Hepatocyte (in vitro differentiated cells): ENCODE results near the gene GCC1. TPM values are rescaled to one million over a fixed set of nuclear protein-coding genes. Genes with fewer than 3 reads are reported as not detected.

ENCODE experiments used
- DNase-seq: peaks from one replicate; pipeline ENCODE4 v3.0.0-alpha.2; 2016; ENCODE audit warnings: low spot score
- H2AFZ ChIP-seq: fragments of 200-600 bp; sonication (generic); 2 replicates; pipeline ENCODE4 v1.6.0; 2016; ENCODE audit warnings: antibody characterized with exemption, mild to moderate bottlenecking
- H3K27ac ChIP-seq: fragments of 200-600 bp; sonication (generic); 2 replicates; pipeline ENCODE4 v1.5.1; 2016; ENCODE audit warnings: mild to moderate bottlenecking
- H3K27me3 ChIP-seq: fragments of 200-600 bp; sonication (generic); 2 replicates; pipeline ENCODE4 v1.6.1; 2016
- H3K36me3 ChIP-seq: fragments of 200-600 bp; sonication (generic); replicated peaks from 2 replicates; pipeline ENCODE4 v1.5.1; 2016; ENCODE audit warnings: low read depth; ENCODE audit not compliant: insufficient read depth
- H3K4me1 ChIP-seq: fragments of 200-600 bp; sonication (generic); 2 replicates; pipeline ENCODE4 v1.5.1; 2016; ENCODE audit warnings: mild to moderate bottlenecking, moderate library complexity; ENCODE audit not compliant: insufficient read depth
- H3K4me2 ChIP-seq: fragments of 200-600 bp; sonication (generic); 2 replicates; pipeline ENCODE4 v1.6.0; 2016
- H3K4me3 ChIP-seq: fragments of 200-600 bp; sonication (generic); 2 replicates; pipeline ENCODE4 v1.5.1; 2016; ENCODE audit warnings: mild to moderate bottlenecking
- H3K79me2 ChIP-seq: fragments of 200-600 bp; sonication (generic); 2 replicates; pipeline ENCODE4 v1.6.0; 2017; ENCODE audit warnings: mild to moderate bottlenecking
- H3K9me2 ChIP-seq: fragments of 200-600 bp; sonication (generic); replicated peaks from 2 replicates; pipeline ENCODE4 v1.6.0; 2017; ENCODE audit warnings: mild to moderate bottlenecking; ENCODE audit not compliant: insufficient read depth
- H3K9me3 ChIP-seq: fragments of 200-600 bp; sonication (generic); 2 replicates; pipeline ENCODE4 v1.5.1; 2016; ENCODE audit warnings: low read depth, mild to moderate bottlenecking
- H4K20me1 ChIP-seq: fragments of 200-600 bp; sonication (generic); 2 replicates; pipeline ENCODE4 v1.6.0; 2016; ENCODE audit warnings: mild to moderate bottlenecking; ENCODE audit not compliant: insufficient read depth, poor library complexity, severe bottlenecking
- EZH2 ChIP-seq: fragments of 200-600 bp; sonication (generic); IDR thresholded peaks from 2 replicates; pipeline ENCODE4 v1.6.1; 2016; ENCODE audit warnings: antibody characterized with exemption, mild to moderate bottlenecking, borderline replicate concordance
- EZH2phosphoT487 ChIP-seq: fragments of 200-600 bp; sonication (generic); IDR thresholded peaks from one replicate; pipeline ENCODE4 v1.6.1; 2018; ENCODE audit warnings: antibody characterized with exemption, mild to moderate bottlenecking, low read depth, moderate library complexity; ENCODE audit not compliant: unreplicated experiment, severe bottlenecking
- WGBS: methylation state at CpG from one replicate; pipeline ENCODE4 v1.1.6; 2016; ENCODE audit warnings: low lambda C conversion rate; ENCODE audit errors: missing lambda C conversion rate; 5-methylcytosine and 5-hydroxymethylcytosine counted together
- polyA plus RNA-seq: library from polyadenylated mRNA; unstranded; fragments of >200 nt; fragmentation: Nextera tagmentation; extraction: Ambion mirVana; gene quantifications from 2 replicates; pipeline ENCODE4 v1.2.1, GENCODE V29; 2016
- total RNA-seq: library from RNA; depleted of rRNA; stranded (reverse); fragments of >200 nt; gene quantifications from 2 replicates; pipeline ENCODE4 v1.2.3, GENCODE V29; 2014
- TF ChIP-seq, protein P1 (sequence below): fragments of 200-600 bp; sonication (generic); IDR thresholded peaks from 2 replicates; pipeline ENCODE4 v1.5.1; 2016; ENCODE audit warnings: antibody characterized with exemption, mild to moderate bottlenecking; ENCODE audit not compliant: poor library complexity

GCC1 gene
- total and polyA plus RNA-seq, 2 experiments from 2014 or later = 13.0 to 15.4 TPM

DNA sequence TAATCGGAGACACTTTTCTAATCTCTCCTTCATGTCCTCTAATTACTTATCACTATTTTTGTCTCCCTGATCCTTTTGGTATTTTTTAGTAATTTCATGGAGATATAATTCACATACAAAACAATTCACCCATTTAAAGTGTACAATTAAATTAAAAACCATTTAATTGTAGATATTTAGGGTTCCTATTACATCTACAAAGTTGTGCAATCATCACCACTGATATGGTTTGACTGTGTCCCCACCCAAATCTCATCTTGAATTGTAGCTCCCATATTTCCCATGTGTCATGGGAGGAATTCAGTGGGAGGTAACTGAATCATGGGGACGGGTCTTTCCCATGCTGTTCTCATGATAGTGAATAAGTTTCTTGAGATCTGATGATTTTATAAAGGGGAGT, 29.0 kb downstream of the GCC1 start:
- H3K36me3 ChIP-seq = no peaks in the 10 kb centered on the region
- H3K79me2 ChIP-seq = no peaks in the 10 kb centered on the region
- H3K9me3 ChIP-seq = no peaks in the 10 kb centered on the region
- no peaks in the 10 kb centered on the region for H3K9me2 ChIP-seq
- no peak overlapping the region for H2AFZ ChIP-seq
- no peak overlapping the region for H3K4me2 ChIP-seq
- H4K20me1 ChIP-seq = no peaks in the 10 kb centered on the region
- H3K27me3 ChIP-seq = no peaks in the 10 kb centered on the region
- 93% methylated on average over 2 of the region's 2 CpGs for WGBS
- H3K4me1 ChIP-seq = no peaks in the 10 kb centered on the region
- DNase-seq = no peak
- TF ChIP-seq, protein P1, sequence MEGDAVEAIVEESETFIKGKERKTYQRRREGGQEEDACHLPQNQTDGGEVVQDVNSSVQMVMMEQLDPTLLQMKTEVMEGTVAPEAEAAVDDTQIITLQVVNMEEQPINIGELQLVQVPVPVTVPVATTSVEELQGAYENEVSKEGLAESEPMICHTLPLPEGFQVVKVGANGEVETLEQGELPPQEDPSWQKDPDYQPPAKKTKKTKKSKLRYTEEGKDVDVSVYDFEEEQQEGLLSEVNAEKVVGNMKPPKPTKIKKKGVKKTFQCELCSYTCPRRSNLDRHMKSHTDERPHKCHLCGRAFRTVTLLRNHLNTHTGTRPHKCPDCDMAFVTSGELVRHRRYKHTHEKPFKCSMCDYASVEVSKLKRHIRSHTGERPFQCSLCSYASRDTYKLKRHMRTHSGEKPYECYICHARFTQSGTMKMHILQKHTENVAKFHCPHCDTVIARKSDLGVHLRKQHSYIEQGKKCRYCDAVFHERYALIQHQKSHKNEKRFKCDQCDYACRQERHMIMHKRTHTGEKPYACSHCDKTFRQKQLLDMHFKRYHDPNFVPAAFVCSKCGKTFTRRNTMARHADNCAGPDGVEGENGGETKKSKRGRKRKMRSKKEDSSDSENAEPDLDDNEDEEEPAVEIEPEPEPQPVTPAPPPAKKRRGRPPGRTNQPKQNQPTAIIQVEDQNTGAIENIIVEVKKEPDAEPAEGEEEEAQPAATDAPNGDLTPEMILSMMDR = no peak
- TF ChIP-seq EZH2phosphoT487 (no peak), EZH2 (no peak)
- no peak overlapping the region for H3K4me3 ChIP-seq
- H3K27ac ChIP-seq = no peak overlapping the region

DNA sequence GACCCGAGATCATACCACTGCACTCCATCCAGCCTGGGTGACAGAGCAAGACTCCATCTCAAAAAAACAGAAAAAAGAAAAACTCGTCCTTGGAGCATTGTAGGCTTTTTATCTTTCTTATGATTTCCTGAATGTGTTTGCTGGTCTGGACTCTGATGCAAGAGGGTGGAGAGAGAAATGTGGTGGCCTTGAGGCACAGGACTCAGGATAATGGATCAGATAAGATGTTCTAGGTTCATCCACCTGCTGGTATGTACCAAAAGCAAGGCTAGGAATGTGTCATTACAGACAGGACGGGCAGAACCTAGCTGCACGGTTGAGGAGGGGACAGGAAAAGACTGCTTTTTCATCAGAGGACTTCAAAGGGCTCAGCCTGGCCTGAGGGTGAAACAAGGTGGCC, 33.5 kb downstream of the GCC1 start:
- H4K20me1 ChIP-seq = no peaks in the 10 kb centered on the region
- H3K4me1 ChIP-seq = no peaks in the 10 kb centered on the region
- H3K79me2 ChIP-seq = no peaks in the 10 kb centered on the region
- no peak overlapping the region for H2AFZ ChIP-seq
- H3K9me2 ChIP-seq = no peaks in the 10 kb centered on the region
- 81% methylated on average over 4 of the region's 4 CpGs for WGBS
- H3K27ac ChIP-seq = no peak overlapping the region
- no peaks in the 10 kb centered on the region for H3K27me3 ChIP-seq
- H3K4me3 ChIP-seq = no peak overlapping the region
- no peaks in the 10 kb centered on the region for H3K9me3 ChIP-seq
- H3K4me2 ChIP-seq = no peak overlapping the region
- H3K36me3 ChIP-seq = no peaks in the 10 kb centered on the region
- no peak for DNase-seq
- no peak for TF ChIP-seq EZH2phosphoT487
- no peak for TF ChIP-seq EZH2
- TF ChIP-seq, protein P1 = no peak

DNA sequence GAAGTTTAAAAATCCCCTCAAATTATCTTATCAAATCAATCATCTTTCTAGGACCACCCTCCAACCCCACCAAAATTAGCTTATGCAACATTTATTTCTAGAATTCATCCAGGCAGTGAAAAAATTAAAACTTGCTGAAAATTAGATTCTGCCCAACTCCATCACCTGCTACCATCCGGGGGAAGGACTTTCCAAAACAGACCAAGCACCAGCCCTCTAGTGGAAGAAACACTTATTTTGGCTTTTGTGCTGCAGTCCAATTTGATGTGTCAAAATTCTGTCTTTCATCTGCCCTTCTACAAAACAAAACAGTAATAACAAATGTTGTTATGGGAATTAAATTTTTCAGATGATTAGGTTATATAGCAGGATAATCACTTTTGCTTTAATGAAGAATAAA, 35.1 kb downstream of the GCC1 start:
- no peak for TF ChIP-seq EZH2phosphoT487

DNA sequence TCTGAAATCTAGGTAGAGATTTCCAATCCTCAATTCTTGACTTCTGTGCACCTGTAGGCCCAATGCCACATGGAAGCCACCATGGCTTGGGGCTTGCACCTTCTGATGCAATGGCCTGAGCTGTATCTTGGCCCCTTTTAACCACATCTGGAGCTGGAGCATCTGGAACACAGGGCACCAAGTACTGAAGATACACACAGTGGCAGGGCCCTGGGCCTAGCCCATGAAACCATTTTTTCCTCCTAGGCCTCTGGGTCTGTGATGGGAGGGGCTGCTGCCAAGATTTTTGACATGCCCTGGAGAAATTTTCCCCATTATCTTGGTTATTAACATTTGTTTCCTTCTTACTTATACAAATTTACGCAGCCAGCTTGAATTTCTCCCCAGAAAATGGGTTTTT, 39.1 kb downstream of the GCC1 start:
- no peaks in the 10 kb centered on the region for H3K9me2 ChIP-seq
- H4K20me1 ChIP-seq = no peaks in the 10 kb centered on the region
- no peak overlapping the region for H3K27ac ChIP-seq
- TF ChIP-seq, protein P1 = no peak
- TF ChIP-seq EZH2phosphoT487 = no peak
- no peak for TF ChIP-seq EZH2
- no peaks in the 10 kb centered on the region for H3K36me3 ChIP-seq
- no peaks in the 10 kb centered on the region for H3K9me3 ChIP-seq
- WGBS = 83% methylated on average over 1 of the region's 1 CpG
- no peaks in the 10 kb centered on the region for H3K79me2 ChIP-seq
- no peak overlapping the region for H3K4me2 ChIP-seq
- H2AFZ ChIP-seq = no peak overlapping the region
- no peaks in the 10 kb centered on the region for H3K4me1 ChIP-seq
- no peaks in the 10 kb centered on the region for H3K27me3 ChIP-seq
- H3K4me3 ChIP-seq = no peak overlapping the region
- DNase-seq = no peak

More for the DNA sequence above, 35.1 kb downstream of the GCC1 start:
- Histone ChIP-seq H3K4me1 (no peaks in the 10 kb centered on the region), H3K4me3 (no peak overlapping the region), H3K27me3 (no peaks in the 10 kb centered on the region), H2AFZ (no peak overlapping the region), H3K4me2 (no peak overlapping the region), H3K9me2 (no peaks in the 10 kb centered on the region), H3K36me3 (no peaks in the 10 kb centered on the region), H4K20me1 (no peaks in the 10 kb centered on the region), H3K27ac (no peak overlapping the region), H3K79me2 (no peaks in the 10 kb centered on the region), H3K9me3 (no peaks in the 10 kb centered on the region)
- WGBS = 65% methylated on average over 1 of the region's 1 CpG
- DNase-seq = no peak
